OCI-LY3 (cell line): ENCODE measurements around the gene ACRBP.

Source experiments
- EZH2phosphoT487 ChIP-seq: fragments of 200-600 bp; shearing (Covaris generic); IDR thresholded peaks from 2 replicates; pipeline ENCODE4 v1.6.1; 2018; ENCODE audit warnings: antibody characterized with exemption, mixed run types, low read depth
- TF ChIP-seq, protein P1 (sequence below): fragments of 200-600, 300-600 bp; sonication (generic); IDR thresholded peaks from 2 replicates; pipeline ENCODE4 v1.5.1; 2014; ENCODE audit warnings: antibody characterized with exemption, low read length, low read depth

DNA sequence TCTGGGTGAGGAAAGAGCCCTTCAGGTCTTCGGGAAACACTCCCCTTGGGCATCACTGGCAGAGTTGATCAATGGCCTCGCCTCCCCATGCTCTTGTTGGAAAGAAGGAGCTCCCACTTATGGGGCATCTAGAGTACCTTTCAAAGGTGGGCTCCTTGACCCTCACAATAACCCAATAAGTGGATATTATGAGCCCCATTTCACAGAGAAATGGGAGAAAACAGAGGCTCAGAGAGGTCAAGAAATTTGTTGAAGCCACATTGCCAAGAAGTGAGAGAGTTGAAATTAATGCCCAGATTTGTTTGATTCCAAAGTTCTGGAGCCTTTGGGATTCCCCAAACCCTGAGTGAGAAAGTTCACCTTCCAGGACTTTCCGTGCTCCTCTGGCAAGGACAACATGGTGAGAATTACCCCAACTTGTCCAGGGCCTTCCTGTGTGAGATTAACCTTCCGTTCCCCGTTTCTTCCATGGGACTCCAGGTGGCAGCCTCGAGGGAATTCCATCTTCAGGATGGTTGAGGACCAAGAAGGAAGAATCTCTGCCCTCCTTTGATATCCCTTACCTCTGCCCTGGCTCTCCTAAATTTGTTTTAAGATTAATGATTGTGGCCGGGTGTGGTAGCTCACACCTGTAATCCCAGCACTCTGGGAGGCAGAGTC is 32.6 kb downstream of the ACRBP start:
- TF ChIP-seq, protein P1, sequence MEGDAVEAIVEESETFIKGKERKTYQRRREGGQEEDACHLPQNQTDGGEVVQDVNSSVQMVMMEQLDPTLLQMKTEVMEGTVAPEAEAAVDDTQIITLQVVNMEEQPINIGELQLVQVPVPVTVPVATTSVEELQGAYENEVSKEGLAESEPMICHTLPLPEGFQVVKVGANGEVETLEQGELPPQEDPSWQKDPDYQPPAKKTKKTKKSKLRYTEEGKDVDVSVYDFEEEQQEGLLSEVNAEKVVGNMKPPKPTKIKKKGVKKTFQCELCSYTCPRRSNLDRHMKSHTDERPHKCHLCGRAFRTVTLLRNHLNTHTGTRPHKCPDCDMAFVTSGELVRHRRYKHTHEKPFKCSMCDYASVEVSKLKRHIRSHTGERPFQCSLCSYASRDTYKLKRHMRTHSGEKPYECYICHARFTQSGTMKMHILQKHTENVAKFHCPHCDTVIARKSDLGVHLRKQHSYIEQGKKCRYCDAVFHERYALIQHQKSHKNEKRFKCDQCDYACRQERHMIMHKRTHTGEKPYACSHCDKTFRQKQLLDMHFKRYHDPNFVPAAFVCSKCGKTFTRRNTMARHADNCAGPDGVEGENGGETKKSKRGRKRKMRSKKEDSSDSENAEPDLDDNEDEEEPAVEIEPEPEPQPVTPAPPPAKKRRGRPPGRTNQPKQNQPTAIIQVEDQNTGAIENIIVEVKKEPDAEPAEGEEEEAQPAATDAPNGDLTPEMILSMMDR: no peak
- no peak for TF ChIP-seq EZH2phosphoT487
